ENCODE results near the gene GPR39.

DNA sequence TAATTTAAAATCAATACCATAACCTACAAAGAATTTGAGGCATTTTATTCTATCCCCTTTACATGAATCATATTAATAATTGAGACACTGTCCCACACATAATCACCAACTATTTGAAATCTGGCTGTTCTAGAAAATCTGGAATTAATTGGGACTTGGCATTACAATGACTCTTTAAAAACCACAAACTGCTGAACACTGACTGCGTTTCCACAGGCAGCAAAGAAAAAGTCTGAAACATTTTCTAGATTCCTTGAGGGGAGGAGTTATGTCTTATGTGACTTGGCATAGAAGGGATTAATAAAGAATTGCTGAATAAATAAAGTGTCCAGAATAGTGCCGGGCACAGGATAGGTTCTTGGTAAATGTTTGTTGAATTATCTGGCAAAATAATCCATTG, 61.4 kb downstream of the GPR39 start:
- TF ChIP-seq, protein P1, sequence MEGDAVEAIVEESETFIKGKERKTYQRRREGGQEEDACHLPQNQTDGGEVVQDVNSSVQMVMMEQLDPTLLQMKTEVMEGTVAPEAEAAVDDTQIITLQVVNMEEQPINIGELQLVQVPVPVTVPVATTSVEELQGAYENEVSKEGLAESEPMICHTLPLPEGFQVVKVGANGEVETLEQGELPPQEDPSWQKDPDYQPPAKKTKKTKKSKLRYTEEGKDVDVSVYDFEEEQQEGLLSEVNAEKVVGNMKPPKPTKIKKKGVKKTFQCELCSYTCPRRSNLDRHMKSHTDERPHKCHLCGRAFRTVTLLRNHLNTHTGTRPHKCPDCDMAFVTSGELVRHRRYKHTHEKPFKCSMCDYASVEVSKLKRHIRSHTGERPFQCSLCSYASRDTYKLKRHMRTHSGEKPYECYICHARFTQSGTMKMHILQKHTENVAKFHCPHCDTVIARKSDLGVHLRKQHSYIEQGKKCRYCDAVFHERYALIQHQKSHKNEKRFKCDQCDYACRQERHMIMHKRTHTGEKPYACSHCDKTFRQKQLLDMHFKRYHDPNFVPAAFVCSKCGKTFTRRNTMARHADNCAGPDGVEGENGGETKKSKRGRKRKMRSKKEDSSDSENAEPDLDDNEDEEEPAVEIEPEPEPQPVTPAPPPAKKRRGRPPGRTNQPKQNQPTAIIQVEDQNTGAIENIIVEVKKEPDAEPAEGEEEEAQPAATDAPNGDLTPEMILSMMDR (IDR thresholded peaks at IDR 0.05), result no peak
- TF ChIP-seq POLR2A (IDR thresholded peaks at IDR 0.05) (no peak), EP300 (IDR thresholded peaks at IDR 0.05) (no peak)
